Neural progenitor cell (in vitro differentiated cells): Measurements from ENCODE around the gene RIBC2.

Experiments
- CTCF ChIP-seq: fragments of 200-600 bp; sonication (generic); IDR thresholded peaks from 2 replicates; pipeline ENCODE4 v1.5.1; 2017; ENCODE audit warnings: antibody characterized with exemption, mild to moderate bottlenecking
- EZH2 ChIP-seq: fragments of 200-600 bp; sonication (generic); IDR thresholded peaks from 2 replicates; pipeline ENCODE4 v1.6.1; 2017; ENCODE audit warnings: antibody characterized with exemption, mild to moderate bottlenecking, moderate library complexity

- TF ChIP-seq CTCF (no peak), EZH2 (no peak)
These were observed 10.0 kb downstream of the RIBC2 start for GRCh38 chr22:45423524-45423923.
